ENCODE data around the gene CHN1.

The CHN1 gene

DNA sequence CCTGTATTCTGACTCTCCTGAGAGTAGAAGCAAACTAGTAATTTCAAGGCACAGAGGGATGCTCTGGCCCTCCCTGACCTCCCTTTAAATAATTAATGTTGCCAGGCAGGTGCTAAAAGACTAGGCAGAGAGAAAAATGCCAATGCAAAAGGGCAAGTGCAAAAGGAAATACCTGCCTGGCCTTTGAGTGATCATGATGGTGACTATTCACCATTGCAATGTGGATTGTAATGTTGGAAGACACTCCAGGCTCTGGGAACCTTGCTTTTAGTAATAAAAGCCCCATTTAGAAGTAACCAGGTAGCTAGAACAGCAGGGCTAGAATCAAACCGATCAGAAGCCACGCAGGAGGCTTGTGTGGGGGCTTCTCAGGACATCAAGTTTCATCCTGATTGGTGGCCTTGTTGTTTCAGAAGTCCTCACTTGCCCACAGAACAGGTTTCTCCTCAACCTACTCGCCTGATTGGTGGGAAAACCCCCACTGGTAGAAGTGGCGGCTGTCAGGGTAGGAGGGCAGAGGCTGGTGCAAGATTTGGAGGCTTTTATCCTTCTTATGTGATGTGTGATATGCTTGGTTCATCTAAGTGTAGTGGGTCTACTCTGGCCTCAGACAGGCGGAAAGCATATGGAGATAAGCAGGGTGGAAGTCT, 224.9 kb downstream of the CHN1 start:
- H3K4me3 ChIP-seq (ENCODE audit: low read depth, low read length), result no peak overlapping the region
- TF ChIP-seq, protein P1, sequence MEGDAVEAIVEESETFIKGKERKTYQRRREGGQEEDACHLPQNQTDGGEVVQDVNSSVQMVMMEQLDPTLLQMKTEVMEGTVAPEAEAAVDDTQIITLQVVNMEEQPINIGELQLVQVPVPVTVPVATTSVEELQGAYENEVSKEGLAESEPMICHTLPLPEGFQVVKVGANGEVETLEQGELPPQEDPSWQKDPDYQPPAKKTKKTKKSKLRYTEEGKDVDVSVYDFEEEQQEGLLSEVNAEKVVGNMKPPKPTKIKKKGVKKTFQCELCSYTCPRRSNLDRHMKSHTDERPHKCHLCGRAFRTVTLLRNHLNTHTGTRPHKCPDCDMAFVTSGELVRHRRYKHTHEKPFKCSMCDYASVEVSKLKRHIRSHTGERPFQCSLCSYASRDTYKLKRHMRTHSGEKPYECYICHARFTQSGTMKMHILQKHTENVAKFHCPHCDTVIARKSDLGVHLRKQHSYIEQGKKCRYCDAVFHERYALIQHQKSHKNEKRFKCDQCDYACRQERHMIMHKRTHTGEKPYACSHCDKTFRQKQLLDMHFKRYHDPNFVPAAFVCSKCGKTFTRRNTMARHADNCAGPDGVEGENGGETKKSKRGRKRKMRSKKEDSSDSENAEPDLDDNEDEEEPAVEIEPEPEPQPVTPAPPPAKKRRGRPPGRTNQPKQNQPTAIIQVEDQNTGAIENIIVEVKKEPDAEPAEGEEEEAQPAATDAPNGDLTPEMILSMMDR (IDR thresholded peaks at IDR 0.05; ENCODE audit: low read depth, low read length), result no peak
- no peak for DNase-seq (ENCODE audit: low read depth, low spot score)
- in situ Hi-C loops (cut with HindIII; ENCODE audit: low sequenced_read_pairs), result no loop called here

DNA sequence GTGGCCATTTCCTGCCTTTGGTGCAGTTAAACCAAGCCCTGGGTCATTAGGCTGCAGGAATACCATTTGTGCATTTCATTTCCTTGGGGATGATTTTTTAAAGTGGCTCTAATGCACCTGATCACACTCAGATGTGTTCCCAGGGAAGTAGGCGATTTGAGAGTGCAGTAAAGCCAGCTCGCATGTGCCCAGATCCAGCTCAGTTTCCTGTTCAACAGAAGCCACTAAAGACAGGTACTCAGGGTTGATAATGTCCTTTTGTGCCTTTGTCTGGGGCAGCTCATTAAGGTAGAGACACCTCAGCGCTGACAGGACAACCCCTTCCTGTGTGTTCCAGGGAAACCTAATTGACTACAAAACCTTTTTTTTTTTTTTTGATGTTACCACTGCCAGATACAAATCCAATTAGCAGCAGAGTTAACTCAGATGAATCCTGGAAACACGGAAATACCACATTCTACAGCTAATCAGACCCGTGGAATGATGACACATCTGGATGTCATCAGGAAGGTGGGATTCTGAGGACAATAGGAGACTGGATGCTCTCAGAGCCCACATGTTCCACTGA, 225.7 kb downstream of the CHN1 start:
- DNase-seq (ENCODE audit: low read depth, low spot score), result peak; percentile 64
- no peak overlapping the region for H3K4me3 ChIP-seq (ENCODE audit: low read depth, low read length)
- in situ Hi-C loops (cut with HindIII; ENCODE audit: low sequenced_read_pairs), result loop anchor here (10.0 kb wide), 1 partner anchor 205 kb away; no protein-coding TSS in a partner anchor
- TF ChIP-seq, protein P1 (IDR thresholded peaks at IDR 0.05; ENCODE audit: low read depth, low read length), result no peak

DNA sequence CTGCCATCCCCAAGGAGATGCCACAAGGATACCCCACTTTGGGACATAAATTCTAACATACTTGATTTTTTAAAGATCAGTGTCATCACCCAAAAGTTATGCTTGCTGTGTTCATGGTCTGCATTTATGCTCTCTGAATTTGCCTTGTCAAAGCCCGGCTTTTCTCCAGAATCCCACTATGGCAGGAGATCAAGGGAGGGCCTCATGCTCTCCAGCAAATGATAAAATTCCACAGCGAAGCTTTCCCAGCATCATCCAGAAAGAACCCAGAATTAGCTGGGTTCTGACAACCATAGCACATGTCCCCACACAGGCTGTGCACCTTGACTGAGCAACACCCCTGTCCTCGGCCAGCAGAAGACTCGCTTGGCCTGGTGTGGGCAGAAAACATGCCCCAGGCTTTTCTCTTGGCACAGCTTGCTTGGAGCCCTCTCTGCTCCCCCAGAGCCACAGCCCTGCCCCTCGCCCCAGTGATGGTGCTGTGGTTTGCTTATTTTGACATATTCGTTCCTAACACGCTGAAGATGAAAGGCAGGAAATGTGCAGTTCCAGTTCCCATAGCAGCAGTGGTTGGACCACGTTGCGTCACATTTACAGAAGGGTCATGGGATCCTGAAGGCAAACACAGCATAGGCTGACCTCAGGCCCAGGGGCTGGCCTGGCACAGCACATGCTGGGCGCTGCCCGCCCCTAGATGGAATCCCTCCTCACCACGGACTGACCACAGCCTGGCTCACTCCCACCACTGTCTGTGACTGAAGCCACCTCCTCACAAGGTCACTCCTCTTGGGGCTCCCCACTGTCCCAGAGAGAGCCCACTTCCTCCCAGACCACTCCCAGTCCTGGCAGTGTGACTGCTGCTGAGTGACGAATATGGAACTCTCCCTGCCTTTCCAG, 226.8 kb downstream of the CHN1 start:
- TF ChIP-seq, protein P1 (IDR thresholded peaks at IDR 0.05; ENCODE audit: low read depth, low read length), result no peak
- peak; percentile 99 for DNase-seq (ENCODE audit: low read depth, low spot score)
- in situ Hi-C loops (cut with HindIII; ENCODE audit: low sequenced_read_pairs), result loop anchor here (10.0 kb wide), 1 partner anchor 206 kb away; no protein-coding TSS in a partner anchor
- no peak overlapping the region for H3K4me3 ChIP-seq (ENCODE audit: low read depth, low read length)

DNA sequence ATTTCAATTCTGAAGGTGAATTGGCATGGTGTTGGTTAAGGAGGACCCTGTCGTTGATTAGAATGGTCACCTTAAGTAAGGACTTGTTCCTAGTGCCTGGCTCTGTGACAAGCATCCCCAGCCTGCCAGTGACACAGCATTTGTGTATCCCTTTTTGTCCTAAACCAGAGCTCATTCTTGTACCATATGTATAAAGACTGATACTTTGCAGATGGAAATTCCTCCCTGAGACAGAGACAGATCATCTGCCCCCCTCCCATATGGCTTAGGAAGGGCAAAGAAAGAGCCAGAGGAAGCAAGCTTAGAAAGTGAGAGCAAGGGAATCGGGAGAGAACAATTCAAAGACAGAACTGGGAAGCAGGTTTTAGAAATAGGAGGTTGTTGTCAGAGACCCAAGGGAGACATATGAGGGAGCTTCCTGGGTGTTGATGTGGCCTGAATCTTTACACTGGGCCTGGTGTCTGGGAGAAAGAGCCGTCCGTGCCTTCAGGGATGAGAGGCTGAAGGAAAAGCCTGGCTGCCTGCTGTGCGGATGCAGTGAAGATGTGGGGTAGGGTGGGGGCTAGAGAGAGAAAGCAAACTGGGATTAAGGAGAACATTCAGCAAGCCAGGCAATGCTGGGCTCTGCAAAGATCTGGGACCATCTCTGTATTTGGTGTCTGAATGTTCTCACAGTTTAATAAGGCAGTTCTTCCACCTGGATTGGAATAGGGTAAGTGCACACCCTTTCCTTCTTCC, 227.7 kb downstream of the CHN1 start:
- TF ChIP-seq, protein P1 (IDR thresholded peaks at IDR 0.05; ENCODE audit: low read depth, low read length), result no peak
- DNase-seq (ENCODE audit: low read depth, low spot score), result no peak
- H3K4me3 ChIP-seq (ENCODE audit: low read depth, low read length), result no peak overlapping the region
- in situ Hi-C loops (cut with HindIII; ENCODE audit: low sequenced_read_pairs), result loop anchor here (10.0 kb wide), 1 partner anchor 207 kb away; no protein-coding TSS in a partner anchor

DNA sequence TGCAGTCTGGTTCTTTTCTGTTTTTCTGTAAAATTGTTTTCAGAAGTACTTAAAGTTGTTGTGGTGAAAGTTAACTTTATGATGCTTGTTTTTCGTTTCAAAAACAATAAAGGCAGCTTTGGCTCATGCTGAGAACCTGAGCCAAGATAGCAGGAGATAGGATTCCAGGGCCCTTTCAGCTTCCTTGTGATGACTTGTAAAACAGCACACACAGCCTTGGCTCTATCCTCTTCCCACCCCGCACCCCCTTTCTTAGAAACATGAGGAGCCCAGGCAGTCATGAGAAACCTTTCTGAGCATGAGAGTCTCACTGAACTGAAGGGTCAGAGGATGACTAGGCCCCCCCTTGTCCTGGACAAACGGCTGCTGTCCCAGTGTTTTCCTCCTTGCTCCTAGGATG, 228.5 kb downstream of the CHN1 start:
- TF ChIP-seq, protein P1 (IDR thresholded peaks at IDR 0.05; ENCODE audit: low read depth, low read length), result no peak
- no peak overlapping the region for H3K4me3 ChIP-seq (ENCODE audit: low read depth, low read length)
- in situ Hi-C loops (cut with HindIII; ENCODE audit: low sequenced_read_pairs), result loop anchor here (10.0 kb wide), 1 partner anchor 208 kb away; no protein-coding TSS in a partner anchor
- no peak for DNase-seq (ENCODE audit: low read depth, low spot score)

DNA sequence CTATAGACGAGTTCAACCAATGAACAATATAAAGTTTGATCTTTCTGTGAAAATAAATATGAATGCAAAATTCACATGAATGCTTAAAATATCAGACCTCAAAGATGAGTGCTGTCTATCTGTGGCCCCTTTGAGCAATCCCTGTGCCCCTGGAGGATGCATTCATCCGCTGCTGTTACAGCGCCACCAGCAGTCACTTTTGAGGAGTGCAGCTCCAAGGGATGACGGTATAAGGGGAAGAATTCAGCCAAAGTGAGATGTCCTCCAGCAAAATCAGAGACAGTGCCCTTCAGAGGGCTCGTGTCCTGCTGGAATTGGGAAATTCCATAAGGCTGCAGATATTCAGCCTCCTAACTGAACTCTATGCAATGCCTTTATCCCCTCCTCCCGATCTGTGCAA, 229.0 kb downstream of the CHN1 start:
- in situ Hi-C loops (cut with HindIII; ENCODE audit: low sequenced_read_pairs), result loop anchor here (10.0 kb wide), 1 partner anchor 209 kb away; no protein-coding TSS in a partner anchor
- DNase-seq (ENCODE audit: low read depth, low spot score), result no peak
- no peak overlapping the region for H3K4me3 ChIP-seq (ENCODE audit: low read depth, low read length)
- TF ChIP-seq, protein P1 (IDR thresholded peaks at IDR 0.05; ENCODE audit: low read depth, low read length), result peak; percentile 46
